Trophoblast cell (in vitro differentiated cells and primary cell): ENCODE results near the gene SRGAP2B.
"Not testable (repeated sequence)": the region's sequence is repeated elsewhere in the genome, so short reads cannot be mapped to it uniquely, and the experiment has no call there.

Experiments
- DNase-seq, 2 donors: peaks; one replicate each; pipeline ENCODE4 v3.0.0-alpha.2; 2016
- H2AFZ ChIP-seq: 2 replicates; pipeline ENCODE4 v1.6.1; 2013; ENCODE audit warnings: low read length, moderate library complexity, mild to moderate bottlenecking; ENCODE audit not compliant: insufficient read depth, poor library complexity
- H2AK5ac ChIP-seq: 2 replicates; pipeline ENCODE4 v1.6.1; 2013; ENCODE audit warnings: mild to moderate bottlenecking, low read length
- H2BK120ac ChIP-seq: 2 replicates; pipeline ENCODE4 v1.6.1; 2013; ENCODE audit warnings: low read length, mild to moderate bottlenecking, moderate library complexity; ENCODE audit not compliant: insufficient read depth, poor library complexity
- H2BK12ac ChIP-seq: 2 replicates; pipeline ENCODE4 v1.6.1; 2013; ENCODE audit warnings: mild to moderate bottlenecking, low read length, moderate library complexity
- H2BK5ac ChIP-seq: 2 replicates; pipeline ENCODE4 v1.6.1; 2013; ENCODE audit warnings: low read length, low read depth, moderate library complexity, mild to moderate bottlenecking; ENCODE audit not compliant: poor library complexity
- H3K14ac ChIP-seq: 2 replicates; pipeline ENCODE4 v1.6.1; 2013; ENCODE audit warnings: mild to moderate bottlenecking, low read length
- H3K18ac ChIP-seq: 2 replicates; pipeline ENCODE4 v1.6.1; 2013; ENCODE audit warnings: mild to moderate bottlenecking, low read length
- H3K23ac ChIP-seq: 2 replicates; pipeline ENCODE4 v1.6.1; 2013; ENCODE audit warnings: low read length
- H3K27ac ChIP-seq: 2 replicates; pipeline ENCODE4 v1.5.1; 2013; ENCODE audit warnings: low read depth, mild to moderate bottlenecking, inconsistent platforms, low read length, moderate library complexity
- H3K27me3 ChIP-seq: 2 replicates; pipeline ENCODE4 v1.6.1; 2013; ENCODE audit warnings: inconsistent platforms, mild to moderate bottlenecking, low read length, moderate library complexity; ENCODE audit not compliant: insufficient read depth
- H3K36me3 ChIP-seq, 2 experiments: 1 replicate in 1 of 2; 2 replicates in 1 of 2; pipeline ENCODE4 v1.6.1; 2013; ENCODE audit warnings: low read length in 2 of 2, mild to moderate bottlenecking in 2 of 2, moderate library complexity in 1 of 2; ENCODE audit not compliant: insufficient read depth in 2 of 2, control insufficient read depth in 1 of 2
- H3K4ac ChIP-seq: 2 replicates; pipeline ENCODE4 v1.6.1; 2013; ENCODE audit warnings: low read depth, mild to moderate bottlenecking, low read length, moderate library complexity
- H3K4me1 ChIP-seq, 2 experiments: 1 replicate in 1 of 2; 2 replicates in 1 of 2; pipeline ENCODE4 v1.6.1; 2013; ENCODE audit warnings: low read length in 2 of 2, mild to moderate bottlenecking in 2 of 2, moderate library complexity in 1 of 2; ENCODE audit not compliant: insufficient read depth in 2 of 2, control insufficient read depth in 1 of 2
- H3K4me2 ChIP-seq: 2 replicates; pipeline ENCODE4 v1.6.1; 2013; ENCODE audit warnings: inconsistent platforms, mild to moderate bottlenecking, low read length, moderate library complexity
- H3K4me3 ChIP-seq: 2 replicates; pipeline ENCODE4 v1.5.1; 2013; ENCODE audit warnings: mild to moderate bottlenecking, low read depth, low read length, inconsistent platforms
- H3K79me1 ChIP-seq: one replicate; pipeline ENCODE4 v1.6.1; 2013; ENCODE audit warnings: low read length
- H3K79me2 ChIP-seq: 2 replicates; pipeline ENCODE4 v1.6.1; 2013; ENCODE audit warnings: low read length, mild to moderate bottlenecking; ENCODE audit not compliant: control insufficient read depth, insufficient read depth, poor library complexity
- H3K9ac ChIP-seq: 2 replicates; pipeline ENCODE4 v1.6.1; 2013; ENCODE audit warnings: mild to moderate bottlenecking, low read length
- H3K9me3 ChIP-seq: 2 replicates; pipeline ENCODE4 v1.6.1; 2013; ENCODE audit warnings: low read depth, mild to moderate bottlenecking, control low read depth, inconsistent platforms, low read length; ENCODE audit not compliant: insufficient read depth
- H4K12ac ChIP-seq: 2 replicates; pipeline ENCODE4 v1.6.1; 2013; ENCODE audit warnings: low read depth, mild to moderate bottlenecking, low read length, moderate library complexity
- H4K8ac ChIP-seq: 2 replicates; pipeline ENCODE4 v1.6.1; 2013; ENCODE audit warnings: low read depth, mild to moderate bottlenecking, low read length, moderate library complexity
- H4K91ac ChIP-seq: one replicate; pipeline ENCODE4 v1.6.1; 2013; ENCODE audit warnings: low read depth, mild to moderate bottlenecking, low read length, moderate library complexity
- WGBS: extraction: QIAGEN DNeasy Blood & Tissue Kit; methylation state at CpG from one replicate; pipeline ENCODE4 v1.1.7; 2013; ENCODE audit warnings: missing lambda C conversion rate; ENCODE audit not compliant: insufficient read length, insufficient coverage; ENCODE audit errors: extremely low coverage; 5-methylcytosine and 5-hydroxymethylcytosine counted together

SRGAP2B gene

GRCh38 chr1:145033523-145033922 is 61.6 kb downstream of the SRGAP2B start:
- not testable (repeated sequence) for H3K36me3 ChIP-seq, H3K4me2 ChIP-seq, H3K23ac ChIP-seq, H3K27ac ChIP-seq, H4K8ac ChIP-seq, H2AFZ ChIP-seq, H4K12ac ChIP-seq, H3K9me3 ChIP-seq, H3K9ac ChIP-seq, H3K4me1 ChIP-seq, H3K79me2 ChIP-seq, H3K18ac ChIP-seq, H3K4ac ChIP-seq, H4K91ac ChIP-seq, H3K79me1 ChIP-seq, H2BK120ac ChIP-seq, H3K4me3 ChIP-seq, H2BK5ac ChIP-seq, DNase-seq, H3K27me3 ChIP-seq, H2AK5ac ChIP-seq, H2BK12ac ChIP-seq, H3K14ac ChIP-seq
- no CpG with 5 or more reads among the region's 2 CpGs for WGBS

- not testable (repeated sequence) for H2AFZ ChIP-seq, H2BK5ac ChIP-seq, H4K8ac ChIP-seq, DNase-seq, H3K79me1 ChIP-seq, H2BK120ac ChIP-seq, H2BK12ac ChIP-seq, H4K91ac ChIP-seq, H3K36me3 ChIP-seq, H3K4me2 ChIP-seq, H3K4ac ChIP-seq, H2AK5ac ChIP-seq, H3K14ac ChIP-seq, H3K4me1 ChIP-seq, H4K12ac ChIP-seq, H3K4me3 ChIP-seq, H3K23ac ChIP-seq, H3K9me3 ChIP-seq, H3K27ac ChIP-seq, H3K18ac ChIP-seq, H3K79me2 ChIP-seq, H3K27me3 ChIP-seq, H3K9ac ChIP-seq
- no CpG with 5 or more reads among the region's 4 CpGs for WGBS
Observed at GRCh38 chr1:145027251-145027650, 67.9 kb downstream of the SRGAP2B start.

- H3K27me3 ChIP-seq, H3K27ac ChIP-seq, H4K12ac ChIP-seq, H3K79me2 ChIP-seq, H3K14ac ChIP-seq, H3K4me2 ChIP-seq, H3K4me1 ChIP-seq, H2AFZ ChIP-seq, DNase-seq, H3K4me3 ChIP-seq, H2AK5ac ChIP-seq, H2BK12ac ChIP-seq, H3K9me3 ChIP-seq, H4K91ac ChIP-seq, H3K23ac ChIP-seq, H2BK5ac ChIP-seq, H2BK120ac ChIP-seq, H3K36me3 ChIP-seq, H3K18ac ChIP-seq, H3K79me1 ChIP-seq, H3K9ac ChIP-seq, H3K4ac ChIP-seq, H4K8ac ChIP-seq: not testable (repeated sequence)
Observed at GRCh38 chr1:145025286-145025685, 69.8 kb downstream of the SRGAP2B start.

GRCh38 chr1:145022259-145022658 is 72.9 kb downstream of the SRGAP2B start:
- not testable (repeated sequence) for H4K12ac ChIP-seq, H3K4ac ChIP-seq, H3K27me3 ChIP-seq, H3K4me3 ChIP-seq, H3K18ac ChIP-seq, H3K79me2 ChIP-seq, H3K23ac ChIP-seq, H4K8ac ChIP-seq, H3K36me3 ChIP-seq, H3K4me2 ChIP-seq, H2BK5ac ChIP-seq, H3K9me3 ChIP-seq, H3K14ac ChIP-seq, H3K9ac ChIP-seq, H4K91ac ChIP-seq, H3K27ac ChIP-seq, H3K4me1 ChIP-seq, H2BK120ac ChIP-seq, H2AFZ ChIP-seq, H2AK5ac ChIP-seq, H3K79me1 ChIP-seq, DNase-seq, H2BK12ac ChIP-seq
- WGBS = no CpG with 5 or more reads among the region's 2 CpGs

DNA sequence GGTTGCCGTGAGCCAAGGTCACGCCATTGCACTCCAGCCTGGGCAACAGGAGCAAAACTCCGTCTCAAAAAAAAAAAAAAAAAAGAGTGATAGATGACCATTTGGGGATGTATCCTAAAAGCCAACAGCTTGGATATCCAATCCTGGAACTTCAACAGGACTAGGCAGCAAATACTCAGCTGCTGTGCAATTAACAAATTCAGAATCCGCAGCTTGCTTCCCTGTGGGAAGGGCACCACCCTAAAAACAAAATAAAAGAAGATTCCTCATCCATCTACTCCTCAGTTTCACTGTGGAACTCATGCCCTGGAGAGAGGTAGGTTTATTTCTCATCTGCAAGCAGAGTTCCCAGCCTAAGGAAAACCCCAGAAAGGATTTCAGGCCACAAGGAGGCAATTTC is 73.4 kb downstream of the SRGAP2B start:
- H3K4me1 ChIP-seq, H2BK12ac ChIP-seq, H3K79me1 ChIP-seq, H3K4me3 ChIP-seq, H3K27ac ChIP-seq, DNase-seq, H3K27me3 ChIP-seq, H3K18ac ChIP-seq, H3K14ac ChIP-seq, H2AFZ ChIP-seq, H2BK120ac ChIP-seq, H2BK5ac ChIP-seq, H4K91ac ChIP-seq, H3K4ac ChIP-seq, H4K8ac ChIP-seq, H3K23ac ChIP-seq, H2AK5ac ChIP-seq, H3K9ac ChIP-seq, H4K12ac ChIP-seq, H3K36me3 ChIP-seq, H3K9me3 ChIP-seq, H3K79me2 ChIP-seq, H3K4me2 ChIP-seq: not testable (repeated sequence)
- WGBS = no CpG with 5 or more reads among the region's 4 CpGs
